ENCODE measurements around the gene KLK15.

- TF ChIP-seq, protein P1, sequence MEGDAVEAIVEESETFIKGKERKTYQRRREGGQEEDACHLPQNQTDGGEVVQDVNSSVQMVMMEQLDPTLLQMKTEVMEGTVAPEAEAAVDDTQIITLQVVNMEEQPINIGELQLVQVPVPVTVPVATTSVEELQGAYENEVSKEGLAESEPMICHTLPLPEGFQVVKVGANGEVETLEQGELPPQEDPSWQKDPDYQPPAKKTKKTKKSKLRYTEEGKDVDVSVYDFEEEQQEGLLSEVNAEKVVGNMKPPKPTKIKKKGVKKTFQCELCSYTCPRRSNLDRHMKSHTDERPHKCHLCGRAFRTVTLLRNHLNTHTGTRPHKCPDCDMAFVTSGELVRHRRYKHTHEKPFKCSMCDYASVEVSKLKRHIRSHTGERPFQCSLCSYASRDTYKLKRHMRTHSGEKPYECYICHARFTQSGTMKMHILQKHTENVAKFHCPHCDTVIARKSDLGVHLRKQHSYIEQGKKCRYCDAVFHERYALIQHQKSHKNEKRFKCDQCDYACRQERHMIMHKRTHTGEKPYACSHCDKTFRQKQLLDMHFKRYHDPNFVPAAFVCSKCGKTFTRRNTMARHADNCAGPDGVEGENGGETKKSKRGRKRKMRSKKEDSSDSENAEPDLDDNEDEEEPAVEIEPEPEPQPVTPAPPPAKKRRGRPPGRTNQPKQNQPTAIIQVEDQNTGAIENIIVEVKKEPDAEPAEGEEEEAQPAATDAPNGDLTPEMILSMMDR (IDR thresholded peaks at IDR 0.05) = no peak
- no peak for TF ChIP-seq PHF8 (IDR thresholded peaks at IDR 0.05; ENCODE audit: borderline replicate concordance, low read depth)
- no peak for TF ChIP-seq EP300 (IDR thresholded peaks at IDR 0.05)
- TF ChIP-seq BHLHE40 (IDR thresholded peaks at IDR 0.05; ENCODE audit: low read depth, low read length) = no peak
- no peak for TF ChIP-seq PBX3 (IDR thresholded peaks at IDR 0.05)
- no peak for TF ChIP-seq RCOR1 (IDR thresholded peaks at IDR 0.05; ENCODE audit: low read depth, low read length)
- TF ChIP-seq POLR2A (IDR thresholded peaks at IDR 0.05; ENCODE audit: low read length) = no peak
- TF ChIP-seq, protein P2, sequence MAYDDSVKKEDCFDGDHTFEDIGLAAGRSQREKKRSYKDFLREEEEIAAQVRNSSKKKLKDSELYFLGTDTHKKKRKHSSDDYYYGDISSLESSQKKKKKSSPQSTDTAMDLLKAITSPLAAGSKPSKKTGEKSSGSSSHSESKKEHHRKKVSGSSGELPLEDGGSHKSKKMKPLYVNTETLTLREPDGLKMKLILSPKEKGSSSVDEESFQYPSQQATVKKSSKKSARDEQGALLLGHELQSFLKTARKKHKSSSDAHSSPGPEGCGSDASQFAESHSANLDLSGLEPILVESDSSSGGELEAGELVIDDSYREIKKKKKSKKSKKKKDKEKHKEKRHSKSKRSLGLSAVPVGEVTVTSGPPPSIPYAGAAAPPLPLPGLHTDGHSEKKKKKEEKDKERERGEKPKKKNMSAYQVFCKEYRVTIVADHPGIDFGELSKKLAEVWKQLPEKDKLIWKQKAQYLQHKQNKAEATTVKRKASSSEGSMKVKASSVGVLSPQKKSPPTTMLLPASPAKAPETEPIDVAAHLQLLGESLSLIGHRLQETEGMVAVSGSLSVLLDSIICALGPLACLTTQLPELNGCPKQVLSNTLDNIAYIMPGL (CRISPR knock-in tag; IDR thresholded peaks at IDR 0.05; ENCODE audit: borderline replicate concordance) = no peak
Measured at GRCh38 chr19:50796634-50797428, 36.5 kb downstream of the KLK15 start.

All from A549 (cell line).